GM12878 (cell line): Measurements from ENCODE around the gene C3AR1. TPM values are rescaled to one million over a fixed set of nuclear protein-coding genes. Genes with fewer than 3 reads are reported as not detected.
"Not testable (repeated sequence)": the region's sequence is repeated elsewhere in the genome, so short reads cannot be mapped to it uniquely, and the experiment has no call there.

ENCODE experiments used
- ATAC-seq: fragments of 200-7000 bp; cut with Tn5 transposase; 3 replicates; pipeline ENCODE4 v1.9.1; 2020; ENCODE audit warnings: mild to moderate bottlenecking, moderate library complexity
- BruUV-seq: library from RNA; stranded (reverse); fragments of 400-500 nt; replicated peaks from 2 replicates; lab custom pipeline; 2021; lab: Mats Ljungman, UMichigan
- CTCF ChIA-PET: fragments of 300-600 bp; sonication (Branson Sonifier 250); formaldehyde crosslinking; extraction: SDS; loops from one replicate; lab custom pipeline; 2021; ENCODE audit warnings: inconsistent platforms; lab: Yijun Ruan, JAX
- POLR2A ChIA-PET: fragments of 350-600 bp; formaldehyde crosslinking; extraction: SDS; loops from one replicate; lab custom pipeline; 2021; ENCODE audit warnings: inconsistent platforms; lab: Charles Lee
- RAD21 ChIA-PET: fragments of 300-600 bp; sonication (Branson Sonifier 250); formaldehyde crosslinking; loops from one replicate; lab custom pipeline; 2023; ENCODE audit warnings: antibody characterized with exemption; ENCODE audit not compliant: unreplicated experiment; lab: Charles Lee
- SMC1A ChIA-PET: fragments of 300-600 bp; sonication (Branson Sonifier 250); formaldehyde crosslinking; loops from one replicate; lab custom pipeline; 2023; ENCODE audit not compliant: unreplicated experiment, uncharacterized antibody; lab: Charles Lee
- DNase-seq: peaks from one replicate; pipeline ENCODE4 v3.0.0-alpha.2; 2011; ENCODE audit warnings: low read depth, low spot score
- FAIRE-seq: peaks from 3 replicates; lab custom pipeline; 2011; peaks lifted over from hg19 to GRCh38; lab: Jason Lieb, UNC
- H2AFZ ChIP-seq: 2 replicates; pipeline ENCODE4 v1.6.0; 2011; ENCODE audit warnings: low read depth, low read length, control low read depth; ENCODE audit not compliant: control insufficient read depth
- H3K27ac ChIP-seq: 2 replicates; pipeline ENCODE4 v1.5.1; 2011; ENCODE audit warnings: control low read depth; ENCODE audit not compliant: control insufficient read depth, insufficient read depth
- H3K27me3 ChIP-seq, 2 experiments: replicated peaks in 1 of 2; 2 replicates each; pipeline versions ENCODE4 v1.6.0 to v1.6.1; 2011; ENCODE audit warnings: low read length in 1 of 2; ENCODE audit not compliant: control insufficient read depth in 2 of 2, insufficient read depth in 2 of 2
- H3K36me3 ChIP-seq, 2 experiments: 2 replicates each; pipeline ENCODE4 v1.5.1; 2011; ENCODE audit warnings: low read length in 1 of 2; ENCODE audit not compliant: control insufficient read depth in 2 of 2, insufficient read depth in 2 of 2
- H3K4me1 ChIP-seq: 2 replicates; pipeline ENCODE4 v1.6.1; 2011; ENCODE audit warnings: mild to moderate bottlenecking, low read length, moderate library complexity, mixed read lengths; ENCODE audit not compliant: control insufficient read depth, insufficient read depth
- H3K4me2 ChIP-seq: 2 replicates; pipeline ENCODE4 v1.6.0; 2011; ENCODE audit warnings: control low read depth; ENCODE audit not compliant: control insufficient read depth, insufficient read depth
- H3K4me3 ChIP-seq: fragments of 200-600 bp; sonication (generic); 2 replicates; pipeline ENCODE4 v1.5.1; 2016
- H3K79me2 ChIP-seq: 2 replicates; pipeline ENCODE4 v1.6.0; 2011; ENCODE audit warnings: low read length; ENCODE audit not compliant: control insufficient read depth, insufficient read depth
- H3K9ac ChIP-seq: 2 replicates; pipeline ENCODE4 v1.8.0; 2011; ENCODE audit warnings: low read length, control low read depth, mixed read lengths; ENCODE audit not compliant: control insufficient read depth, insufficient read depth
- H3K9me3 ChIP-seq: replicated peaks from 3 replicates; pipeline ENCODE4 v1.5.1; 2011; ENCODE audit warnings: mild to moderate bottlenecking, low read length; ENCODE audit not compliant: control insufficient read depth, insufficient read depth
- H4K20me1 ChIP-seq: 2 replicates; pipeline ENCODE4 v1.6.0; 2011; ENCODE audit not compliant: control insufficient read depth, insufficient read depth
- BHLHE40 ChIP-seq, 2 experiments: fragments of 450-650 bp in 1 of 2; IDR thresholded peaks; 2 replicates each; pipeline ENCODE4 v1.6.1; 2011 to 2017; ENCODE audit warnings: low read depth in 2 of 2, borderline replicate concordance in 1 of 2, improper control_type of control experiment in 1 of 2, low read length in 1 of 2, mild to moderate bottlenecking in 1 of 2
- EZH2 ChIP-seq: IDR thresholded peaks from 2 replicates; pipeline ENCODE4 v1.6.1; 2012; ENCODE audit warnings: low read depth, mild to moderate bottlenecking, control low read depth, inconsistent platforms, low read length, borderline replicate concordance; ENCODE audit not compliant: control insufficient read depth
- IKZF2 ChIP-seq, 2 experiments: fragments of 450-650 bp; IDR thresholded peaks; 2 replicates each; pipeline ENCODE4 v1.6.1; 2017; ENCODE audit warnings: mild to moderate bottlenecking in 2 of 2, moderate library complexity in 2 of 2
- SUZ12 ChIP-seq: fragments of 200-600 bp; sonication (generic); IDR thresholded peaks from one replicate; pipeline ENCODE4 v1.6.1; 2018; ENCODE audit warnings: antibody characterized with exemption, mild to moderate bottlenecking; ENCODE audit not compliant: unreplicated experiment
- WGBS: methylation state at CpG from one replicate; pipeline ENCODE4 v1.1.6; 2016; ENCODE audit warnings: low lambda C conversion rate; ENCODE audit not compliant: insufficient replicate concordance, insufficient coverage; ENCODE audit errors: missing lambda C conversion rate; 5-methylcytosine and 5-hydroxymethylcytosine counted together
- in situ Hi-C: fragments of 300-500 bp; cut with MboI; formaldehyde crosslinking; loops from 9 replicates; pipeline ENCODE4 v1.14.3; 2018; ENCODE audit warnings: mixed read lengths
- intact Hi-C: fragments of 100-400 bp; cut with micrococcal nuclease; formaldehyde crosslinking; loops from one replicate; pipeline ENCODE4 v1.14.2; 2022; ENCODE audit not compliant: unreplicated experiment
- polyA plus RNA-seq, 11 experiments: library from polyadenylated mRNA; depleted of rRNA in 4 of 11; unstranded in 6 of 11; stranded (reverse) in 5 of 11; fragments of >200 nt; fragmentation: Nextera tagmentation in 4 of 11; fragmentation: Illumina TruSeq in 1 of 11; extraction: Ambion mirVana in 4 of 11; extraction: Trizol in 1 of 11; gene quantifications; 1 replicate in 1 of 11; 2 replicates in 10 of 11; pipeline versions ENCODE4 v1.2.1 to v1.2.3, GENCODE V29; 2011 to 2016; ENCODE audit warnings: inconsistent platforms in 2 of 11, missing spikeins in 2 of 11, low read depth in 1 of 11
- total RNA-seq, 4 experiments: library from RNA; depleted of rRNA in 3 of 4; stranded (reverse); fragments of >200 nt in 3 of 4; fragmentation: Illumina TruSeq in 1 of 4; extraction: Trizol in 1 of 4; gene quantifications; 2 replicates each; pipeline versions ENCODE4 v1.2.1 to v1.2.3, GENCODE V29; 2013 to 2021

The C3AR1 gene
- total and polyA plus RNA-seq, 10 of the 15 experiments (the other 5 are each of a cell fraction or from before 2014, with no cell fraction given): 0.08 to 0.42 (median 0.10) TPM; not detected in 5

GRCh38 chr12:8018666-8019581 lies 47.2 kb downstream of the C3AR1 start:
- no peak for FAIRE-seq
- no TSS peak for BruUV-seq
- no peak overlapping the region for H3K9ac ChIP-seq

GRCh38 chr12:8018213-8018612 lies 47.9 kb downstream of the C3AR1 start:
- H3K9me3 ChIP-seq, H3K79me2 ChIP-seq, CTCF ChIA-PET, H2AFZ ChIP-seq, POLR2A ChIA-PET, H3K27me3 ChIP-seq, H3K9ac ChIP-seq, H3K4me1 ChIP-seq, in situ Hi-C loops, H4K20me1 ChIP-seq, ATAC-seq, RAD21 ChIA-PET, H3K4me3 ChIP-seq, H3K36me3 ChIP-seq, H3K27ac ChIP-seq, intact Hi-C loops, BruUV-seq, H3K4me2 ChIP-seq, SMC1A ChIA-PET, FAIRE-seq, DNase-seq: not testable (repeated sequence)
- WGBS: 84% methylated on average over 16 of the region's 16 CpGs

More at GRCh38 chr12:8018666-8019581, 47.2 kb downstream of the C3AR1 start:
- ATAC-seq (peak; percentile 47), DNase-seq (no peak)
- in situ Hi-C loops (no loop called here), intact Hi-C loops (no loop called here)
- 0 out of 2 replicates have a peak, but pooled peaks have one; percentile 35 for TF ChIP-seq EZH2
- TF ChIP-seq SUZ12: peak; percentile 93
- 0 out of 4 replicates have a peak, but pooled peaks of 1 of the 2 experiments have one; percentile 11 for TF ChIP-seq BHLHE40 (IDR thresholded peaks at IDR 0.05; ENCODE audit: borderline replicate concordance in 1 of 2, low read depth in 2 of 2, low read length in 1 of 2)
- TF ChIP-seq IKZF2 (IDR thresholded peaks at IDR 0.05): no peak
- CTCF ChIA-PET: no interaction called here
- Histone ChIP-seq H4K20me1 (no peaks in the 10 kb centered on the region), H3K9me3 (no peaks in the 10 kb centered on the region), H3K36me3 (no peaks in the 10 kb centered on the region), H3K4me1 (no peaks in the 10 kb centered on the region; the same call in 1 of the 2 replicates), H3K79me2 (no peaks in the 10 kb centered on the region), H3K4me3 (peak overlapping the region; percentile 36; the same call in 1 of the 2 replicates), H2AFZ (no peak overlapping the region), H3K4me2 (peak overlapping the region; percentile 33; the same call in 1 of the 2 replicates), H3K27me3 (peaks cover 0 to 7% of the 10 kb centered on the region in 2 experiments), H3K27ac (no peak overlapping the region)
- RAD21 ChIA-PET: no interaction called here
- SMC1A ChIA-PET: no interaction called here
- POLR2A ChIA-PET: no interaction called here
- WGBS: 4% methylated on average over 58 of the region's 58 CpGs
